SK-N-SH treated with all-trans-retinoic acid at 6 μM for 48 hours (cell line): Measurements from ENCODE around the gene QSOX2.

ENCODE experiments used
- ATAC-seq: fragments of 200-7000 bp; cut with Tn5 transposase; 3 replicates; pipeline ENCODE4 v1.9.1; 2020; ENCODE audit warnings: mild to moderate bottlenecking, moderate library complexity
- ARNTL ChIP-seq: fragments of 450-650 bp; formaldehyde crosslinking; IDR thresholded peaks from 2 replicates; pipeline ENCODE4 v1.5.0; 2020; ENCODE audit warnings: low read depth, mild to moderate bottlenecking, moderate library complexity, borderline replicate concordance
- BACH2 ChIP-seq: fragments of 250-450 bp; sonication (Bioruptor Pico); IDR thresholded peaks from 2 replicates; pipeline ENCODE4 v1.9.0; 2021; ENCODE audit warnings: mild to moderate bottlenecking, borderline replicate concordance
- CREB5 ChIP-seq: fragments of 250-450 bp; sonication (Bioruptor Pico); IDR thresholded peaks from 2 replicates; pipeline ENCODE4 v1.5.1; 2020; ENCODE audit warnings: low read depth, mild to moderate bottlenecking, moderate library complexity
- CSDC2 ChIP-seq: fragments of 250-450 bp; sonication (Bioruptor Pico); IDR thresholded peaks from 2 replicates; pipeline ENCODE4 v1.5.0; 2020; ENCODE audit warnings: mild to moderate bottlenecking, moderate library complexity
- CSRNP3 ChIP-seq: fragments of 250-450 bp; sonication (Bioruptor Pico); IDR thresholded peaks from 2 replicates; pipeline ENCODE4 v1.5.1; 2021; ENCODE audit warnings: mild to moderate bottlenecking, moderate library complexity
- GLIS3 ChIP-seq: fragments of 250-450 bp; sonication (Bioruptor Pico); IDR thresholded peaks from 2 replicates; pipeline ENCODE4 v1.5.0; 2020; ENCODE audit warnings: mild to moderate bottlenecking, moderate library complexity
- ISL1 ChIP-seq: fragments of 250-450 bp; sonication (Bioruptor Pico); IDR thresholded peaks from 2 replicates; pipeline ENCODE4 v2.1.2; 2022; ENCODE audit warnings: mild to moderate bottlenecking, moderate library complexity
- PATZ1 ChIP-seq: fragments of 250-450 bp; sonication (Bioruptor Pico); IDR thresholded peaks from 2 replicates; pipeline ENCODE4 v1.8.0; 2020; ENCODE audit warnings: mild to moderate bottlenecking, moderate library complexity, borderline replicate concordance
- POU6F1 ChIP-seq: fragments of 250-450 bp; sonication (Bioruptor Pico); IDR thresholded peaks from 2 replicates; pipeline ENCODE4 v1.8.0; 2021; ENCODE audit warnings: low read depth, mild to moderate bottlenecking, moderate library complexity, borderline replicate concordance
- PPARA ChIP-seq: fragments of 250-450 bp; sonication (Bioruptor Pico); IDR thresholded peaks from 2 replicates; pipeline ENCODE4 v1.5.0; 2020; ENCODE audit warnings: mild to moderate bottlenecking, borderline replicate concordance
- RARB ChIP-seq: fragments of 250-450 bp; sonication (Bioruptor Pico); IDR thresholded peaks from 2 replicates; pipeline ENCODE4 v1.8.0; 2021; ENCODE audit warnings: mild to moderate bottlenecking, moderate library complexity
- SNAI2 ChIP-seq: fragments of 250-450 bp; sonication (Bioruptor Pico); IDR thresholded peaks from 2 replicates; pipeline ENCODE4 v1.5.0; 2020; ENCODE audit warnings: mild to moderate bottlenecking, moderate library complexity
- TCF4 ChIP-seq: fragments of 250-450 bp; sonication (Bioruptor Pico); IDR thresholded peaks from 2 replicates; pipeline ENCODE4 v1.8.0; 2021; ENCODE audit warnings: mild to moderate bottlenecking, moderate library complexity, borderline replicate concordance
- TOX ChIP-seq: fragments of 250-450 bp; sonication (Bioruptor Pico); IDR thresholded peaks from 2 replicates; pipeline ENCODE4 v1.8.0; 2021; ENCODE audit warnings: mild to moderate bottlenecking, moderate library complexity, borderline replicate concordance
- ZC3H10 ChIP-seq: fragments of 250-450 bp; sonication (Bioruptor Pico); IDR thresholded peaks from 2 replicates; pipeline ENCODE4 v1.5.1; 2021; ENCODE audit warnings: mild to moderate bottlenecking, moderate library complexity
- ZFP3 ChIP-seq: fragments of 250-450 bp; sonication (Bioruptor Pico); IDR thresholded peaks from 2 replicates; pipeline ENCODE4 v1.5.0; 2020; ENCODE audit warnings: mild to moderate bottlenecking, moderate library complexity
- ZFP30 ChIP-seq: fragments of 450-650 bp; formaldehyde crosslinking; IDR thresholded peaks from 2 replicates; pipeline ENCODE4 v1.5.0; 2022; ENCODE audit warnings: mild to moderate bottlenecking, moderate library complexity
- ZNF70 ChIP-seq: fragments of 450-650 bp; formaldehyde crosslinking; IDR thresholded peaks from 2 replicates; pipeline ENCODE4 v1.5.0; 2020; ENCODE audit warnings: mild to moderate bottlenecking, moderate library complexity
- ZNF8 ChIP-seq: fragments of 450-650 bp; formaldehyde crosslinking; IDR thresholded peaks from 2 replicates; pipeline ENCODE4 v1.5.0; 2020; ENCODE audit warnings: mild to moderate bottlenecking, moderate library complexity

QSOX2 gene

GRCh38 chr9:136279471-136279870, 33.9 kb upstream of the QSOX2 start:
- no peak for ATAC-seq
- no peak for TF ChIP-seq PPARA (CRISPR knock-in tag)
- no peak for TF ChIP-seq TCF4 (CRISPR knock-in tag)
- TF ChIP-seq ARNTL (CRISPR knock-in tag): no peak
- TF ChIP-seq PATZ1 (CRISPR knock-in tag): no peak
- TF ChIP-seq ZFP30 (CRISPR knock-in tag): no peak
- TF ChIP-seq BACH2 (CRISPR knock-in tag): no peak
- no peak for TF ChIP-seq POU6F1 (CRISPR knock-in tag)
- TF ChIP-seq ZNF70 (CRISPR knock-in tag): no peak
- no peak for TF ChIP-seq ZNF8 (CRISPR knock-in tag)
- TF ChIP-seq, all 23 proteins: peak for 0

- TF ChIP-seq CSRNP3: no peak
- no peak for TF ChIP-seq ZNF8 (CRISPR knock-in tag)
- no peak for TF ChIP-seq SNAI2
- no peak for TF ChIP-seq TOX
- TF ChIP-seq RARB: no peak
- TF ChIP-seq CREB5 (CRISPR knock-in tag): no peak
- no peak for TF ChIP-seq GLIS3
- TF ChIP-seq BACH2 (CRISPR knock-in tag): no peak
- no peak for TF ChIP-seq PPARA (CRISPR knock-in tag)
- TF ChIP-seq ZNF70 (CRISPR knock-in tag): no peak
- TF ChIP-seq ZFP3 (CRISPR knock-in tag): no peak
- no peak for TF ChIP-seq ZFP30 (CRISPR knock-in tag)
- TF ChIP-seq ISL1 (CRISPR knock-in tag): no peak
- no peak for TF ChIP-seq ZC3H10
- ATAC-seq: no peak
Measured at GRCh38 chr9:136278894-136279293, 33.3 kb upstream of the QSOX2 start.

GRCh38 chr9:136278221-136278620, 32.6 kb upstream of the QSOX2 start:
- ATAC-seq: no peak

GRCh38 chr9:136277746-136278145, 32.1 kb upstream of the QSOX2 start:
- TF ChIP-seq RARB (no peak), GLIS3 (no peak), POU6F1 (CRISPR knock-in tag) (no peak)
- TF ChIP-seq, all 23 proteins: peak for 0
- ATAC-seq: no peak

More at GRCh38 chr9:136278221-136278620, 32.6 kb upstream of the QSOX2 start:
- no peak for TF ChIP-seq ZFP30 (CRISPR knock-in tag)

- ATAC-seq: no peak
- no peak for TF ChIP-seq ARNTL (CRISPR knock-in tag)
- no peak for TF ChIP-seq ZFP30 (CRISPR knock-in tag)
- no peak for TF ChIP-seq BACH2 (CRISPR knock-in tag)
- TF ChIP-seq GLIS3: no peak
- TF ChIP-seq ISL1 (CRISPR knock-in tag): no peak
- TF ChIP-seq ZFP3 (CRISPR knock-in tag): no peak
- TF ChIP-seq CSDC2 (CRISPR knock-in tag): no peak
- TF ChIP-seq ZC3H10: no peak
Measured at GRCh38 chr9:136276716-136277115, 31.1 kb upstream of the QSOX2 start.
